ENCODE data around the gene ZRANB3.
A peak's percentile ranks its signal among the peaks of the same experiment; 100 is the strongest.
"Not testable (repeated sequence)": the region's sequence is repeated elsewhere in the genome, so short reads cannot be mapped to it uniquely, and the experiment has no call there.

The ZRANB3 gene

GRCh38 chr2:135169900-135170753 lies 360.9 kb downstream of the ZRANB3 start:
- DNase-seq, result no peak

DNA sequence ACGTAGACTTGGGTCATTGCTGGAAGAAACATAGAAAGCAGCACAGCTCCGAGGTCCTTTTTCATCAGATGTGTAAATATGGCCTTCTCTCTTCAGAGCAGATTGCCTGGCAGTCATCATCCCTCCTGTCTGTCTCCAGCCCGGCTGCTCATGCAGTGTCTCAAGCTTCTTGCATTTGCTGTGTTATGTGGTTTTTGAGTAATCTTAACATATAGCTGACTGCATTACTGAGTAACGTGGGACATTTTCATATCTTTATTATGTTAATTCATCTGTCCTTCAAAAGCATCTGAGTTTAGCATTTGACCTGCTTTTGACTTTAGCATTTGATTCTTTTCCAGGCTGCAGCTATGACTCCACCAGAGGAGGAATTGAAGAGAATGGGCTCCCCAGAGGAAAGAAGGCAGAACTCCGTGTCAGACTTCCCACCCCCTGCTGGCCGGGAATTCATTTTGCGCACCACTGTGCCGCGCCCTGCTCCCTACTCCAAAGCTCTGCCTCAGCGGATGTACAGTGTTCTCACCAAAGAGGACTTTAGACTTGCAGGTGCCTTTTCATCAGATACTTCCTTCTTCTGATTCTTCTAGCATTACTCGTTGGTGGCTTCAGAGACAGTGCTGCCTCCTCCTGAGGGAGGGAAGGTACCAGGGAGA lies 362.7 kb downstream of the ZRANB3 start:
- no peak for DNase-seq

DNA sequence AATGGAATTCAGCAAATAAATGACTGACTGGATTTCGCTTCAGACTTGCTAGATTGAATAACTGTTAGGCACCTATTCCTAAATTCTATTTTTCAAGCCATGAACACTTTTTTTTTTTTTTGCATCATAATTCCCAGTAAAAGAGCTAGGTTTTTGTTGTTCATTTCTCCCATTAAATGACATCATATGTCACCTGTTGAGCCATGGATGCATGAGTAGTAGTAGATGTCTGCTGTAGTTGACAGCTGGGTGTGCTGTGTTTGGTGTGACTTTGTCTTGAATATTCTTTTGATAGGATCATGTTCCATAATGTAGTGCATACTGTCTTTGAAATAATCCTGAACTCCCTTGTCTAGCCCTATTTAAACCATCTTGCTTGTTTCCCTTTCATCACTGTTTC lies 363.7 kb downstream of the ZRANB3 start:
- no peak for DNase-seq

- DNase-seq, result peak; percentile 91
Observed at GRCh38 chr2:135164431-135164830, 366.6 kb downstream of the ZRANB3 start.

DNA sequence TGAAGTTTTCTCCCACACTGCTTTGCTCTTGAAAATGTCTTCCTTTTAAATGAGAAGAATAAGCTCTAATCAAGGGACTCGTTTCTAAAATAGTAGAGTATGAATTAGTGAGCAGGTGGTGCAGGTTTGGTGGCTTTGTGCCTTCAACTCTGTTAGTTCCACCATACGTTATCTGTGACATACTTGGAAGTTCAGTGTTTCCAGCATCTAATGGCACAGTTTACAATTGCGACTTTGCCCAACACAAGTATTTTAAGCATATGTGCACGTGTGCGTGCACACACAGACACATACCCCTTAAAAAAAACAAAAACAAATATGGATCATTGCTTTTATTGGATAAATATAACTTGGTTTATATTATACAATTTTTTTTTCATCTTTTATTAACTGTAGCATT lies 367.1 kb downstream of the ZRANB3 start:
- DNase-seq, result no peak

DNA sequence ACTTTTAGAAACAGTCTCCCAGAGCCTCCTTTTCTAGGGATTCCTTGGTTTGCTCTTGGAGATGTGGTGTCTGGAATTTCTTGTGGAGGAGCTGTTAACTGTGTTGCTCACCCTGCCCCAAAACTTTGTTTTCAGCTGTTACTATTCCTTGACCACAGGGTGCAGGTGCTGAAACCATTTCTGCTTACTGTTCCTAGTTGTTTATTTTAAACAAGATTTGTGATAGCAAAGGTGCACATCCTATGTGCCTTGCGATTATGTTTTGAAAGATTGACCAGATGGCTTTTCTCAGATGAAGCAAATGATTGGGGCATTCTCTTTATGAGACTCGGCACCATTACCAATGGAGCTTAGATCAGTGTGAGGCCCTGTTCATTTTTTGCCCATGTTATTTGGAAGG lies 367.7 kb downstream of the ZRANB3 start:
- DNase-seq, result no peak

DNA sequence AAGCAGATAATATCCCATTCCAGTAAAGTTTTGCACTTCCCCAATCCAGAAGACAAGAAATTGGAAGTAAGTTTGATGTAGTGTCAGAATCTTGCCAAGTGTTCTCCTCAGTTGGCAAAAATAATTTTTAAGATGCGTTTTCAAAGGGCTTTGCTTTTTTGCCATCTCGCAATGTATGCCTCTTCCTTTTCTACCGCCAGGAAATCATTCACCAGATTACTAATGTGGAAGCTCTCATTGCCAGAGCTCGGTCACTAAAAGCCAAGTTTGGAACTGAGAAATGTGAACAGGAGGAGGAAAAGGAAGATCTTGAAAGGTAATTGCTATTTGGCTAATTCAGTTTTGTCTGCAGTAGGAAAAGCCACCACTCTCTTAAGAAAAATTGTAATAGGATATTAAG lies 368.2 kb downstream of the ZRANB3 start:
- DNase-seq, result no peak

DNA sequence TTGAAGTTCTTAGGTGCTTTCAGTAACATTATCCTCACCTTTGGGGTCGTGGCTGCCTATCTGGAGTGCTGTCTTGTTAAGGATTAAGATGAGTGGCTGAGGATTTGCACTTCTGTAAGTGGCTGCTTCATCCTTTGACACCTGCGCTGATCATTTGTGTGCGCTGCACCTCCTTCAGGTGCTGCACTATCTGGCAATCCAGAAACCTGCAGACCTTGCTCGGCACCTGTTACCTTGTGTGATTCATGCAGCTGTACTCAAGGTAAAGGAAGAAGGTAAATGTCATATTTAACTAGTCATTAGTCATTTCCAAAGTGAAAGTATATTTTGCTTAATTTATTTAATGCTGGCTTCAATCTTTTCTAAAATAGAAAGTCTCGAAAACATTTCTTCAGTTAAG lies 368.6 kb downstream of the ZRANB3 start:
- no peak for DNase-seq

- DNase-seq, result no peak
Observed at GRCh38 chr2:135159191-135159590, 371.8 kb downstream of the ZRANB3 start.

- no peak for DNase-seq
Observed at GRCh38 chr2:135157856-135158255, 373.2 kb downstream of the ZRANB3 start.

GRCh38 chr2:135154962-135155361 lies 376.1 kb downstream of the ZRANB3 start:
- DNase-seq, result no peak

GRCh38 chr2:135152361-135152760 lies 378.7 kb downstream of the ZRANB3 start:
- no peak for DNase-seq

GRCh38 chr2:135151615-135152014 lies 379.4 kb downstream of the ZRANB3 start:
- no peak for DNase-seq

GRCh38 chr2:135150725-135151124 lies 380.3 kb downstream of the ZRANB3 start:
- DNase-seq, result no peak

DNA sequence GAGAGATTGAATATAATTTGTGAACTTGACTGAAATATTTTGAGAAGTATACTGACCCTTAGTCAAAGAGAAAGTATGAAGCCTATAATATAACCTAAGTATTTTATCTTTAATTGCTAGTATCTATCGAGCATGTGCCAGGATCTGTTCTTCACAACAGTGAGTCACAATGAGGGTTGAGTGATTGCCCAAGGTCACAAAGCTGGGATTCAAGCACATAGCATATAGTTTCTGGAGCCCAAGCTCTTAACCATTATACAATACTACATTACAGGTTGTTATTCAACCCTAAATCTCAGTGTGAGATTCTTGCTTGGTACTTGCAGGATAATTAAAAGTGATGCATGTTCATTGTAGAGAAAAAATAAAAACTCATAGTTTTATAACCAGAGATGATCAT lies 381.8 kb downstream of the ZRANB3 start:
- peak; percentile 49 for DNase-seq

GRCh38 chr2:135144343-135144742 lies 386.7 kb downstream of the ZRANB3 start:
- DNase-seq, result no peak

- no peak for DNase-seq
Observed at GRCh38 chr2:135142323-135142722, 388.7 kb downstream of the ZRANB3 start.

DNA sequence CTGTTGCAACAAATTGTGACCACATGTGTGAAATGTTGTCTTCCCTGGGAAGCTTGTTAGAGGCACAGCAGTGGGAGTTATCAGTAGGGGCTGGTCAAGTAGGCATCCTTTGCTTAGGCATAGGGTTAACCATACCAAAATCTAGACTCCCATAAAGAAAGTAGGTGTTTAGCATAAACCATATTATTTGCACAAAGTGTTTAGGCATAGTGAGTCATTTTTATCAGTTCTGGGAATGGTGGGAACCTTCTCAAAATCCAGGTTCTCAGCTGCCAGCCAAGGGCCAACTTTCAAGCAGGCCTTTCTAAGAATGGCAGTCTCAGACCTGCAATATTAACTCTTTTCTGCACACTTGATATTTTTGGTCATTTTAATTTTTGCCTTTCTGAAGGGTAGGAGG lies 390.4 kb downstream of the ZRANB3 start:
- no peak for DNase-seq

DNA sequence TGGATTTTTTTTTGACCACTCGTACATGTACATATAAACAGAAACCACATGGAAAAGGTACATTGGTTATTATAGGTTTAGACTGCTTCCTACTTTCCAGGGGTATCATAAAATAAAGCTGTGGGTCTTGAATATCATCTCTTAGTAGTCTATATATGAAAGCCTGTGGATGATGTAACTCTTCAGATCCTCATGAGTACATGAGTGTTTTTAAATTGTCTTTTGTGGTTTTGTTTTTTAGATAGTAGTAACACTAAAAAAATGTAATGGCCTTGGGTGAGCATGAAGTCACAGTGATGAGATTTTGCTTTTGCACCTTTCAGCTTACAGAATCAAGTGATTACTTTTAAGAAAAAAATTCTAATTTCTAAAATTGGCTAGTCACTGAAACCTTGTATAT lies 398.7 kb downstream of the ZRANB3 start:
- peak; percentile 24 for DNase-seq

- no peak for DNase-seq
Observed at GRCh38 chr2:135130751-135131150, 400.3 kb downstream of the ZRANB3 start.

DNA sequence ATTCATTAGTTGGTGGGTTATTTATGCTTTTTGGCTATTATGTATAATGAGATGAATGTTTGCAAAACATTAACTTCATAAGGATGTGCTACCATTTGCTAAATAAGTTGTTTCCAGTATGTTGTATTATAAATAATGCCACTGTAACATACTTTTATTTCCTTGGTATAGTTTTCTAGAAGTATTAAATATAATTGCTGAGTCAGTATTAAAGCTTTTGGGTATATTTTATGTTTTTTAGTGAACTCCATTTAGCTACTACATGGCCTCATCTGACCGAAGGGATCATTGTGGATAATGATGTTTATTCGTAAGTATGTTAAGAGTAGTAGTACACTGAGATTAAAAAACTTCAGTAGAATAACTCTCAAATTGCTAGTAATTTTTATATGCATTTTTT lies 405.1 kb downstream of the ZRANB3 start:
- DNase-seq, result no peak

- peak; percentile 10 for DNase-seq
Observed at GRCh38 chr2:135124924-135125886, 405.8 kb downstream of the ZRANB3 start.

GRCh38 chr2:135121658-135122039 lies 409.4 kb downstream of the ZRANB3 start:
- DNase-seq, result not testable (repeated sequence)
